Peyer's patch (tissue), 4 donors: ENCODE measurements around the gene TNN.

Source experiments
- CTCF ChIP-seq, 6 experiments: fragments of 450-650 bp in 4 of 6; fragments of 200-600 bp in 2 of 6; sonication (generic) in 1 of 6; IDR thresholded peaks; one replicate each; pipeline ENCODE4 v1.5.1; 2017 to 2019; ENCODE audit warnings: antibody characterized with exemption in 6 of 6, mild to moderate bottlenecking in 3 of 6, moderate library complexity in 1 of 6
- POLR2A ChIP-seq, 2 donors: fragments of 450-650 bp; IDR thresholded peaks; one replicate each; pipeline ENCODE4 v1.5.1; 2017; ENCODE audit warnings: antibody characterized with exemption in 2 of 2, mild to moderate bottlenecking in 2 of 2, moderate library complexity in 2 of 2

- TF ChIP-seq POLR2A (IDR thresholded peaks at IDR 0.05): no peak
- no peak for TF ChIP-seq CTCF (IDR thresholded peaks at IDR 0.05)
Measured at GRCh38 chr1:175147569-175147968, 79.9 kb downstream of the TNN start.
